HepG2 (cell line): ENCODE data around the gene RIPK3.

ENCODE experiments used
- ATF3 ChIP-seq: sonication (generic); formaldehyde crosslinking; IDR thresholded peaks from 2 replicates; pipeline ENCODE4 v1.4.0; 2020; ENCODE audit warnings: missing genetic modification reagents
- DMAP1 ChIP-seq: IDR thresholded peaks from 2 replicates; pipeline ENCODE4 v1.6.1; 2016
- KDM1A ChIP-seq: IDR thresholded peaks from 2 replicates; pipeline ENCODE4 v1.6.1; 2016; ENCODE audit warnings: missing compliant biosample characterization
- MXD4 ChIP-seq: IDR thresholded peaks from 2 replicates; pipeline ENCODE4 v1.6.1; 2016; ENCODE audit warnings: mild to moderate bottlenecking, missing biosample characterization, missing genetic modification reagents
- PHF5A ChIP-seq: IDR thresholded peaks from one replicate; pipeline ENCODE4 v1.6.1; 2018; ENCODE audit warnings: low read depth, missing genetic modification reagents; ENCODE audit not compliant: unreplicated experiment
- PITX1 ChIP-seq: sonication (generic); formaldehyde crosslinking; IDR thresholded peaks from 2 replicates; pipeline ENCODE4 v1.5.1; 2020; ENCODE audit warnings: mild to moderate bottlenecking, missing genetic modification reagents
- PRDM4 ChIP-seq: sonication (generic); formaldehyde crosslinking; IDR thresholded peaks from 2 replicates; pipeline ENCODE4 v1.9.0; 2021; ENCODE audit warnings: missing genetic modification reagents, borderline replicate concordance
- RBM39 ChIP-seq: fragments of 200-400 bp; formaldehyde crosslinking; IDR thresholded peaks from one replicate; pipeline ENCODE4 v1.6.1; 2018; ENCODE audit warnings: antibody characterized with exemption, mild to moderate bottlenecking, low read depth, low read length; ENCODE audit not compliant: poor library complexity, severe bottlenecking
- SNAPC2 ChIP-seq: sonication (generic); formaldehyde crosslinking; IDR thresholded peaks from 2 replicates; pipeline ENCODE4 v1.8.1; 2022; ENCODE audit warnings: mild to moderate bottlenecking, missing genetic modification reagents
- TCF7 ChIP-seq: sonication (generic); IDR thresholded peaks from 2 replicates; pipeline ENCODE4 v1.6.1; 2016; ENCODE audit warnings: antibody characterized with exemption, low read depth
- U2AF1 ChIP-seq: fragments of 200-400 bp; formaldehyde crosslinking; optimal IDR thresholded peaks from 2 replicates; pipeline ENCODE3; 2017; ENCODE audit warnings: mild to moderate bottlenecking, low read depth, low read length
- ZNF333 ChIP-seq: sonication (generic); formaldehyde crosslinking; IDR thresholded peaks from 2 replicates; pipeline ENCODE4 v1.4.0; 2020; ENCODE audit warnings: mild to moderate bottlenecking, missing genetic modification reagents, borderline replicate concordance

GRCh38 chr14:24298892-24299254 lies 40.9 kb downstream of the RIPK3 start:
- TF ChIP-seq ZNF333 (CRISPR knock-in tag) (no peak), U2AF1 (no peak), PHF5A (no peak), RBM39 (no peak), DMAP1 (no peak), MXD4 (no peak), ATF3 (CRISPR knock-in tag) (no peak), KDM1A (CRISPR knock-in tag) (no peak), PITX1 (no peak), PRDM4 (CRISPR knock-in tag) (no peak), SNAPC2 (no peak), TCF7 (no peak)
